ENCODE results near the gene LCLAT1.
"Not testable (repeated sequence)": the region's sequence is repeated elsewhere in the genome, so short reads cannot be mapped to it uniquely, and the experiment has no call there.

The LCLAT1 gene

GRCh38 chr2:30612371-30612770 is 165.3 kb downstream of the LCLAT1 start:
- DNase-seq = no peak

- DNase-seq = no peak
Observed at GRCh38 chr2:30613001-30613400, 166.0 kb downstream of the LCLAT1 start.

GRCh38 chr2:30614227-30614626 is 167.2 kb downstream of the LCLAT1 start:
- DNase-seq = not testable (repeated sequence)

- no peak for DNase-seq
Observed at GRCh38 chr2:30615926-30616325, 168.9 kb downstream of the LCLAT1 start.

GRCh38 chr2:30620102-30620501 is 173.1 kb downstream of the LCLAT1 start:
- DNase-seq = no peak

- no peak for DNase-seq
Observed at GRCh38 chr2:30621836-30622235, 174.8 kb downstream of the LCLAT1 start.

- DNase-seq = no peak
Observed at GRCh38 chr2:30622452-30622851, 175.4 kb downstream of the LCLAT1 start.

GRCh38 chr2:30625276-30625675 is 178.2 kb downstream of the LCLAT1 start:
- DNase-seq = no peak

- no peak for DNase-seq
Observed at GRCh38 chr2:30625701-30626100, 178.7 kb downstream of the LCLAT1 start.

GRCh38 chr2:30626397-30626796 is 179.4 kb downstream of the LCLAT1 start:
- no peak for DNase-seq

- no peak for DNase-seq
Observed at GRCh38 chr2:30627151-30627550, 180.1 kb downstream of the LCLAT1 start.

GRCh38 chr2:30628341-30628740 is 181.3 kb downstream of the LCLAT1 start:
- no peak for DNase-seq

- DNase-seq = no peak
Observed at GRCh38 chr2:30629866-30630265, 182.8 kb downstream of the LCLAT1 start.

GRCh38 chr2:30631051-30631671 is 184.1 kb downstream of the LCLAT1 start:
- no peak for DNase-seq

GRCh38 chr2:30633039-30633438 is 186.0 kb downstream of the LCLAT1 start:
- DNase-seq = no peak

- no peak for DNase-seq
Observed at GRCh38 chr2:30636311-30636710, 189.3 kb downstream of the LCLAT1 start.

- DNase-seq = peak; percentile 2
Observed at GRCh38 chr2:30639836-30640235, 192.8 kb downstream of the LCLAT1 start.

GRCh38 chr2:30641765-30642345 is 194.8 kb downstream of the LCLAT1 start:
- peak; percentile 70 for DNase-seq

GRCh38 chr2:30643013-30643412 is 196.0 kb downstream of the LCLAT1 start:
- not testable (repeated sequence) for DNase-seq

- peak; percentile 14 for DNase-seq
Observed at GRCh38 chr2:30643674-30644073, 196.6 kb downstream of the LCLAT1 start.

- DNase-seq = no peak
Observed at GRCh38 chr2:30645081-30645744, 198.2 kb downstream of the LCLAT1 start.

GRCh38 chr2:30645745-30646119 is 198.7 kb downstream of the LCLAT1 start:
- no peak for DNase-seq

- DNase-seq = no peak
Observed at GRCh38 chr2:30647752-30648457, 200.9 kb downstream of the LCLAT1 start.

GRCh38 chr2:30649278-30649677 is 202.2 kb downstream of the LCLAT1 start:
- no peak for DNase-seq
